Ishikawa (cell line): Measurements from ENCODE around the gene FLOT1.

Experiments
- CEBPB ChIP-seq: IDR thresholded peaks from 2 replicates; pipeline ENCODE4 v1.6.1; 2012
- CREB1 ChIP-seq: IDR thresholded peaks from 2 replicates; pipeline ENCODE4 v1.6.1; 2012; ENCODE audit warnings: low read depth
- EGR1 ChIP-seq: IDR thresholded peaks from 2 replicates; pipeline ENCODE4 v1.6.1; 2012
- EP300 ChIP-seq: IDR thresholded peaks from 2 replicates; pipeline ENCODE4 v1.6.1; 2012; ENCODE audit warnings: borderline replicate concordance
- FOXM1 ChIP-seq: IDR thresholded peaks from 2 replicates; pipeline ENCODE4 v1.6.1; 2012; ENCODE audit warnings: low read depth, borderline replicate concordance
- MAX ChIP-seq: IDR thresholded peaks from 2 replicates; pipeline ENCODE4 v1.6.1; 2012
- NFIC ChIP-seq: IDR thresholded peaks from 2 replicates; pipeline ENCODE4 v1.6.1; 2012
- RAD21 ChIP-seq: IDR thresholded peaks from 2 replicates; pipeline ENCODE4 v1.6.1; 2012; ENCODE audit warnings: low read depth
- REST ChIP-seq: IDR thresholded peaks from 2 replicates; pipeline ENCODE4 v1.6.1; 2012; ENCODE audit warnings: low read depth, mild to moderate bottlenecking
- TAF1 ChIP-seq: IDR thresholded peaks from 2 replicates; pipeline ENCODE4 v1.6.1; 2012; ENCODE audit warnings: low read depth, mild to moderate bottlenecking
- TCF12 ChIP-seq: IDR thresholded peaks from 2 replicates; pipeline ENCODE4 v1.6.1; 2012; ENCODE audit warnings: low read depth
- TEAD4 ChIP-seq: IDR thresholded peaks from 2 replicates; pipeline ENCODE4 v1.6.1; 2012
- USF1 ChIP-seq: IDR thresholded peaks from 2 replicates; pipeline ENCODE4 v1.6.1; 2012
- YY1 ChIP-seq: IDR thresholded peaks from 2 replicates; pipeline ENCODE4 v1.6.1; 2012; ENCODE audit warnings: low read depth
- ZBTB7A ChIP-seq: IDR thresholded peaks from 2 replicates; pipeline ENCODE4 v1.6.1; 2012; ENCODE audit warnings: low read depth

Gene FLOT1

GRCh38 chr6:30700340-30700739 is 42.1 kb downstream of the FLOT1 start:
- TF ChIP-seq YY1 (no peak), FOXM1 (no peak), NFIC (no peak), CREB1 (no peak), ZBTB7A (no peak), TCF12 (no peak), USF1 (no peak), EP300 (no peak), CEBPB (no peak), MAX (no peak), REST (no peak), TAF1 (no peak), EGR1 (no peak), RAD21 (no peak)

GRCh38 chr6:30696432-30696831 is 46.1 kb downstream of the FLOT1 start:
- TF ChIP-seq CEBPB (no peak), MAX (no peak)

GRCh38 chr6:30691208-30691847 is 51.2 kb downstream of the FLOT1 start:
- TF ChIP-seq RAD21: no peak
- no peak for TF ChIP-seq EP300
- TF ChIP-seq TEAD4: no peak
- TF ChIP-seq FOXM1: no peak
- no peak for TF ChIP-seq TAF1
- TF ChIP-seq CREB1: no peak
- no peak for TF ChIP-seq REST
- no peak for TF ChIP-seq ZBTB7A
- TF ChIP-seq CEBPB: no peak
- no peak for TF ChIP-seq USF1
- no peak for TF ChIP-seq TCF12
- TF ChIP-seq MAX: no peak
- TF ChIP-seq YY1: no peak
- TF ChIP-seq NFIC: no peak
- TF ChIP-seq EGR1: no peak

- TF ChIP-seq RAD21 (no peak), MAX (peak; percentile 29; the same call in 1 of the 2 replicates), USF1 (no peak), FOXM1 (no peak), TCF12 (no peak), CEBPB (no peak), NFIC (no peak), TEAD4 (no peak), TAF1 (0 out of 2 replicates have a peak, but pooled peaks have one; percentile 30), YY1 (0 out of 2 replicates have a peak, but pooled peaks have one; percentile 35), REST (no peak)
Measured at GRCh38 chr6:30690403-30691207, 51.9 kb downstream of the FLOT1 start, which contains the start of gene NRM. Gene NRM (minus strand): TSS chr6:30690984. CDS start chr6:30690974, 10 bp downstream.
